Measurements from ENCODE around the gene SPP1.

DNA sequence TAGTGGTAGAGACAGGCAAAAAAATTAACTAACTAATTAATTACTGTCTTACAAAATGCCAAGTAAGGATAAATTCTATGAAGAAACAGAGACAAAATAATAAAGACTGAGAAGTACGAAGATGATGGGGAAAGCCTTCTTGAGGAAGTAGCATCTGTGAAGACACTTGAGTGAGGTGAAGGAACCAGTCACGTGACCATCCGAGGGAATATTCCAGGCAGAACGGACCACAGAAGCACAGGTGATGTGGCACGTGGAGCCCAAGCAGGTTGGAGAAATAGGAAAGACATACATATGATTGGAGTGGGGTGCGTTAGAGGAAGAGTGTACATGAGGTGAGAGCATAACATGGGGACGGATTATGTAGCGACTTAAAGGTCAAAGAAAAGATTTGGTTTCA, 30.5 kb upstream of the SPP1 start:
- TF ChIP-seq, protein P1, sequence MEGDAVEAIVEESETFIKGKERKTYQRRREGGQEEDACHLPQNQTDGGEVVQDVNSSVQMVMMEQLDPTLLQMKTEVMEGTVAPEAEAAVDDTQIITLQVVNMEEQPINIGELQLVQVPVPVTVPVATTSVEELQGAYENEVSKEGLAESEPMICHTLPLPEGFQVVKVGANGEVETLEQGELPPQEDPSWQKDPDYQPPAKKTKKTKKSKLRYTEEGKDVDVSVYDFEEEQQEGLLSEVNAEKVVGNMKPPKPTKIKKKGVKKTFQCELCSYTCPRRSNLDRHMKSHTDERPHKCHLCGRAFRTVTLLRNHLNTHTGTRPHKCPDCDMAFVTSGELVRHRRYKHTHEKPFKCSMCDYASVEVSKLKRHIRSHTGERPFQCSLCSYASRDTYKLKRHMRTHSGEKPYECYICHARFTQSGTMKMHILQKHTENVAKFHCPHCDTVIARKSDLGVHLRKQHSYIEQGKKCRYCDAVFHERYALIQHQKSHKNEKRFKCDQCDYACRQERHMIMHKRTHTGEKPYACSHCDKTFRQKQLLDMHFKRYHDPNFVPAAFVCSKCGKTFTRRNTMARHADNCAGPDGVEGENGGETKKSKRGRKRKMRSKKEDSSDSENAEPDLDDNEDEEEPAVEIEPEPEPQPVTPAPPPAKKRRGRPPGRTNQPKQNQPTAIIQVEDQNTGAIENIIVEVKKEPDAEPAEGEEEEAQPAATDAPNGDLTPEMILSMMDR (optimal IDR thresholded peaks at IDR 0.05 in 1 of 3, IDR thresholded peaks at IDR 0.05 in 1 of 3, conservative IDR thresholded peaks at IDR 0.05 in 1 of 3; ENCODE audit: extremely low read depth in 1 of 3, insufficient read depth in 2 of 3, low read length in 3 of 3): no peak
- TF ChIP-seq EZH2 (IDR thresholded peaks at IDR 0.05; ENCODE audit: low read length): no peak
